Measurements from ENCODE around the gene KIAA1586. TPM values are rescaled to one million over a fixed set of nuclear protein-coding genes. Genes with fewer than 3 reads are reported as not detected.

KIAA1586 gene
- total and polyA plus RNA-seq, 7 donors = 1.4 to 16.9 (median 13.8) TPM

DNA sequence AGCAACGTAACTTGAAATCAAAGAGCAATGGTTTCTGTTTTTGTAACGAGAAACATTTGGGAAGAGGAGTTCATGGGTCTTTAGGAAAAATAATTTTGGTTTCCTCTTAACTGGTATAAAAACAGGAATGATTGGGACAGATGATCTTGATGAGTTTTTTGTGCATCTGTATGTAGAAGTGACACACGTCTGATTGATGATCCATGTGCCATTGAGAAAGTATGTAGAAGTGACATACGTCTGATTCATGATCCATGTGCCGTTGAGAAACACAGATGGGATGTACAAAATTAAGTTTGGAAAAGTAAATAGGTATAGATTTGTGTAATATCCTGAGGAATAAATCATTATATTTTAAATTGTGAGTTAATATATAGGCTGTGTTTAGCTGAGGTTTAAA lies 2.1 kb downstream of the KIAA1586 start:
- Histone ChIP-seq H3K36me3 (peaks cover 0 to 31% (median 7%) of the 10 kb centered on the region in 4 donors), H3K27me3 (no peaks in the 10 kb centered on the region), H3K4me1 (peaks cover 0 to 27% (median 18%) of the 10 kb centered on the region in 4 donors), H3K27ac (peak overlapping the region in 2 of 4 donors; percentile 64 to 72), H3K4me3 (peak overlapping the region in 1 of 4 donors; percentile 13), H3K9me3 (no peaks in the 10 kb centered on the region)
- WGBS, 2 donors = 90% methylated on average over 5 of the region's 5 CpGs
- TF ChIP-seq EP300 (IDR thresholded peaks at IDR 0.05) (no peak), POLR2AphosphoS5 (IDR thresholded peaks at IDR 0.05) (no peak), CTCF (IDR thresholded peaks at IDR 0.05) (no peak), POLR2A (IDR thresholded peaks at IDR 0.05) (no peak)
- intact Hi-C loops (cut with DNase I) = loop anchor here (5.0 kb wide), 1 partner anchor 39 kb away; no protein-coding TSS in a partner anchor
- DNase-seq = no peak

GRCh38 chr6:57063847-57064246 lies 17.4 kb downstream of the KIAA1586 start:
- 88 to 93% methylated on average over 3 of the region's 3 CpGs for WGBS, 2 donors

DNA sequence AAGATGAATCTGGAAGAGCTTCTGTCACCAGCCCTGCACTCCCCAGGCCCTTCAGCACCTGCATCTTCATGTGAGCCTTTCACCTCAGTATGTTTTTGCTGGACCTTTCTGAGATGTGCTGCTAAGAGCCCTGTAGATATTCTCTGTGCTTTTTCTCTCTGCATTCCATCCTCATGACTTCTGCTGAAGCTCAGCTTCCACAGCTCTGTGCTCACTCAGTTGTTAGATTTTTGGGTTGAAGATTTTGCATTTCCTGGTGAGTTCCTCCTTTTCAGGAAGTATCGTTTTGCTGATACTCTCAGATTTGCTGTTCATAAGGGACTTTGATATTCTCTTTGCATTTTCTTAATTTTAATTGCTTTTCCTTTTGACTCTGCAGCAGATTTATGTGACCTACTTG lies 18.3 kb downstream of the KIAA1586 start:
- Histone ChIP-seq H3K4me3 (no peak overlapping the region), H3K9me3 (no peaks in the 10 kb centered on the region), H3K27ac (no peak overlapping the region), H3K27me3 (no peaks in the 10 kb centered on the region), H3K36me3 (peaks cover 0 to 25% (median 4%) of the 10 kb centered on the region in 4 donors), H3K4me1 (no peaks in the 10 kb centered on the region)
- TF ChIP-seq CTCF (IDR thresholded peaks at IDR 0.05) = no peak
- no peak for TF ChIP-seq POLR2A (IDR thresholded peaks at IDR 0.05)
- TF ChIP-seq EP300 (IDR thresholded peaks at IDR 0.05) = no peak
- TF ChIP-seq POLR2AphosphoS5 (IDR thresholded peaks at IDR 0.05) = no peak
- intact Hi-C loops (cut with DNase I) = no loop called here
- 63 to 85% methylated on average over 1 of the region's 1 CpG for WGBS, 2 donors
- no peak for DNase-seq

More at GRCh38 chr6:57063847-57064246, 17.4 kb downstream of the KIAA1586 start:
- Histone ChIP-seq H3K27me3 (no peaks in the 10 kb centered on the region), H3K4me3 (no peak overlapping the region), H3K4me1 (no peaks in the 10 kb centered on the region), H3K9me3 (no peaks in the 10 kb centered on the region), H3K27ac (no peak overlapping the region), H3K36me3 (peaks cover 0 to 33% (median 4%) of the 10 kb centered on the region in 4 donors)
- intact Hi-C loops (cut with DNase I) = no loop called here
- DNase-seq = no peak
- TF ChIP-seq CTCF (IDR thresholded peaks at IDR 0.05) (no peak), POLR2AphosphoS5 (IDR thresholded peaks at IDR 0.05) (no peak), POLR2A (IDR thresholded peaks at IDR 0.05) (no peak), EP300 (IDR thresholded peaks at IDR 0.05) (no peak)

DNA sequence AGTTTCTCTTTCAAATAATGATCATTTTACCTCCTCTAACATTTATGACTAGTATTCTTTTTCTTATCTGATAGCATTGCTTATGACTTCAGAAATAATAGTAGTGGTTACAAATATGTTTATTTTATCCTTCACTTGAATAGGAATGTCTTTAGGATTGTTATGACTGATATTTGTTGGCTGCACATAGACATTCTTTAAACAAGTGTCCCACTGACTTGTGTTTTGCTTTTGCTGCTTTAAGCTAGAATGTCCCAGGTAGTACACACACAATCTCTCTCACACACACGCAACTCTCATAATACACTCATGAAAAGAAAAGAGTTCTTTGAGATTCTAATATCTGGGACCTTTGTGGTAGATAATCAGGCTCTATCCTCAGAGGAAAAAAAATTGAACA lies 21.6 kb downstream of the KIAA1586 start:
- Histone ChIP-seq H3K27ac (no peak overlapping the region), H3K36me3 (peaks cover 0 to 7% (median 2%) of the 10 kb centered on the region in 4 donors), H3K9me3 (no peaks in the 10 kb centered on the region), H3K4me1 (no peaks in the 10 kb centered on the region), H3K27me3 (no peaks in the 10 kb centered on the region), H3K4me3 (no peak overlapping the region)
- WGBS, 2 donors = 92 to 97% methylated on average over 1 of the region's 1 CpG
- TF ChIP-seq POLR2AphosphoS5 (IDR thresholded peaks at IDR 0.05) (no peak), POLR2A (IDR thresholded peaks at IDR 0.05) (no peak), EP300 (IDR thresholded peaks at IDR 0.05) (no peak), CTCF (IDR thresholded peaks at IDR 0.05) (no peak)
- intact Hi-C loops (cut with DNase I) = no loop called here
- no peak for DNase-seq

GRCh38 chr6:57069228-57069627 lies 22.7 kb downstream of the KIAA1586 start:
- H3K4me1 ChIP-seq = no peaks in the 10 kb centered on the region
- H3K27ac ChIP-seq = no peak overlapping the region
- WGBS, 2 donors = 91 to 95% methylated on average over 4 of the region's 4 CpGs
- DNase-seq = no peak
- no peaks in the 10 kb centered on the region for H3K27me3 ChIP-seq
- H3K36me3 ChIP-seq = peaks cover 0 to 5% (median 0%) of the 10 kb centered on the region in 4 donors
- no peak overlapping the region for H3K4me3 ChIP-seq
- no peak for TF ChIP-seq EP300 (IDR thresholded peaks at IDR 0.05)
- TF ChIP-seq POLR2AphosphoS5 (IDR thresholded peaks at IDR 0.05) = no peak
- TF ChIP-seq CTCF (IDR thresholded peaks at IDR 0.05) = no peak
- TF ChIP-seq POLR2A (IDR thresholded peaks at IDR 0.05) = no peak
- intact Hi-C loops (cut with DNase I) = no loop called here
- no peaks in the 10 kb centered on the region for H3K9me3 ChIP-seq

Data from sigmoid colon (tissue), 7 donors.